ENCODE measurements around the gene FCRL2. TPM values are rescaled to one million over a fixed set of nuclear protein-coding genes. Genes with fewer than 3 reads are reported as not detected.

FCRL2 gene
- total RNA-seq, 1 experiment from 2014 or later: not detected

Other genes starting within 250 kb of the FCRL2 start
- gene FCRL5, start 224.6 kb downstream of the FCRL2 start, total RNA-seq (2014; rRNA removed; shearing (Covaris generic)): not detected in 2 replicates
- not detected in 2 replicates for gene FCRL4, start 179.0 kb downstream of the FCRL2 start, total RNA-seq (2014; rRNA removed; shearing (Covaris generic))
- not detected in 2 replicates for gene FCRL3, start 76.4 kb downstream of the FCRL2 start, total RNA-seq (2014; rRNA removed; shearing (Covaris generic))
- gene FCRL1, start 43.0 kb upstream of the FCRL2 start, total RNA-seq (2014; rRNA removed; shearing (Covaris generic)): not detected in 2 replicates
- not detected in 2 replicates for gene CD5L, start 64.7 kb upstream of the FCRL2 start, total RNA-seq (2014; rRNA removed; shearing (Covaris generic))
- gene KIRREL1, start 216.5 kb upstream of the FCRL2 start, total RNA-seq (2014; rRNA removed; shearing (Covaris generic)): 83.9 and 123 TPM in 2 replicates